Tongue (tissue), 2 donors: ENCODE data around the gene ERG. TPM values are rescaled to one million over a fixed set of nuclear protein-coding genes. Genes with fewer than 3 reads are reported as not detected.
A peak's percentile ranks its signal among the peaks of the same experiment; 100 is the strongest.

Experiments
- DNase-seq: peaks from one replicate; pipeline ENCODE4 v3.0.0-alpha.2; 2015
- total RNA-seq: library from RNA; depleted of rRNA; stranded (reverse); fragments of >200 nt; gene quantifications from one replicate; pipeline ENCODE4 v1.2.3, GENCODE V29; 2014

Gene ERG
- total RNA-seq, 1 donor from 2014 or later, result 8.6 TPM

- DNase-seq, result no peak
Observed at GRCh38 chr21:38388647-38389353, 109.5 kb downstream of the ERG start.

- no peak for DNase-seq
Observed at GRCh38 chr21:38388203-38388602, 110.1 kb downstream of the ERG start.

DNA sequence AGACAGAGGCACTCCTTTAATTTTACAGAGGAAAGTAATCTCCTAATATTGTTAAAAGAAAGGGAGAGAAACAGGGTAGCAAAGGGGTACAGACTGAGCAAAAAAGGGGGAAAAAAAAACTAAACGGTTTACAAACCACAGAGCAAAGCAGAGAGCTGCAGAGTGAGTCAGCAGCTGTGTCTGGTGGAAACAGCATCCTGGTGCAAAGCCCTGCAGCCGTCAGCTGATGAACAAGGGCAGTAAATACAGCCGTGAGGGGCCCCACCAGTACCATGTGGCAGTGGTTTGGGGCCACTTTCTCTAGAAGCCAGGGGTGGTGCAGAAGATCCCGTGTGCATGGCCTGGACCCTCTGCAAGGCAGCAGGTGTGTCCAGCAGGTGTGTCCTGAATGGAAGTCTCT lies 111.3 kb downstream of the ERG start:
- no peak for DNase-seq

DNA sequence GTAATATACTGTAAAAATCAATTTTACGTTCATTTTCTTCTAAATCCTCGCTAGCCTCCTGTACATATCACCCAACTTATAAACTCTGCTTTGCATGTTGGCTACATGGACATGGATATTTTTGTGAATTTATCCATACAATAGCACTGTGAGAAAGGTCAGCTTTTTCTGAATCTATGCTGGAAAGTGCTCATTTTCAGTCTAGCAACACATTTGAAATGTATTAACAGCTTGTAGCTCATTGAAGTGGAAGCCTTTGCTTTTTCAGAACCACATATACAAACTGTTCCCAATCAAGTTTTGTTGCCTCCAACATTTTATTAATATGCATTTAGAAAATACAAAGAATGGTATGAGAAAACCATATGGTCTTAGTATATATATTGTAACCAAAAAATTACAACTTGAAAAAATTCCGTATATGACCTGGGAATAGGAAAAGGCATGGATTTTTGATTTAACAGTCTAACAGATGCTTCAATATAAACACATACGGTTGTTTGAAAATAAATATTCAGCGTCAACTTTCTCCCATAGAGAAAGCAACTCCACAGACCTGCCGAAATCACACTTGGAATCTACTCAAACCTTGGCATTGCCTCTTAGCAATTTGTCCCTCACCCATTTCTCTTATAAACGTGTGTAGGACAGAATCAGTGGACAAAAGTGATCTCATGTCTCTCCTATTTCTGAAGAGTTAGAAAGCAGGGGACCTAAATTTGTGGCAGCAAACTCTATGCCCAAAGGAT lies 112.7 kb downstream of the ERG start:
- DNase-seq, result no peak

- DNase-seq, result no peak
Observed at GRCh38 chr21:38384675-38385426, 113.4 kb downstream of the ERG start.

DNA sequence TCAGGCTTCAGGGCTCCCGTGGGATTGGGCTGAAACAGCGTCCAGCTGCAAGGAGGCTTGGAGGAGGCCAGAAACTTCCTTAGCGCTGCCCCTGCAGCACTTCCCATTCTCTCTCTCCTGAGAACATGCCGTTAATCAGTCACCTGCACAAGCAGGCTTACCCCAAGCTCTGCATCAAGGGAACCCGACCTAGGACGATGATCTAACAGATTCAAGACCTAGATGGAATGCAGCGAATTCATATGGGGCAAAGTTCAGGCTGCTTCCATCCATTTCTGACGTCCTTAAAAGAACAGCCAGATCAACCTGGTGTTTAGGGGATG lies 114.1 kb downstream of the ERG start:
- no peak for DNase-seq

DNA sequence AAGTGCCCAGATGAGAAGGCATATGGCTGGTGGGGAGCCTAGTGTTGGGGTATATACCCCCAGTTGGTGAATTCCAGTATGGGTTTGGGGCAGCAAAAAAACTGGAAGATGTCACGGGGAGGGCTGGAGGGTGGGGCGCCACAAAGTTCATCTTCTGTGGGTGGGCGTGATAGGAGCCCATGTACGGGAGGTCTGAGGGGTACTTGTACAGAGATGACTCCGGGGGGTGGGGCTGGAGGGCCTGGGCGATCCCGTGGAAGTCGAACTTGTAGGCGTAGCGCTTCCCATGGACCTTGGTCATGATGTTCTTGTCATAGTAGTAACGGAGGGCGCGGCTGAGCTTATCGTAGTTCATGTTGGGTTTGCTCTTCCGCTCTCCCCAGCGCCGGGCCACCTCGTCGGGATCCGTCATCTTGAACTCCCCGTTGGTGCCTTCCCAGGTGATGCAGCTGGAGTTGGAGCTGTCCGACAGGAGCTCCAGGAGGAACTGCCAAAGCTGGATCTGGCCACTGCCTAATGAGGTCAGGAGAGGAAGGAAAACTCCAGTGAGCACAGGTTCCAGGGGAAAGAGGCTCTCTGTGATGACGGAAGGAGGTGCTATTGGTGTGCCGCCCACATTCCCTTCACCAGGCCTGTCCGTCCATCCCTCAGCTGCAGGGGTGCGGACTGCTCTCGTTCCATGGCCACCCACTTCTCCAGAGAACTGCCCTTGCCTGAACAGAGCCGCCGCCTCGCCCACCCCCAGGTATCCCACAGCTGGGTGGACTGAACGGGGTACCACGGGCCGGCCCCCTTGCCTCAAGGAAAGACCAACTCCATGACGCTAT lies 114.7 kb downstream of the ERG start:
- no peak for DNase-seq

GRCh38 chr21:38380481-38381137 lies 117.7 kb downstream of the ERG start:
- DNase-seq, result peak; percentile 32

GRCh38 chr21:38379147-38379546 lies 119.1 kb downstream of the ERG start:
- no peak for DNase-seq

GRCh38 chr21:38377165-38378088 lies 120.8 kb downstream of the ERG start:
- no peak for DNase-seq

- DNase-seq, result no peak
Observed at GRCh38 chr21:38376693-38377092, 121.6 kb downstream of the ERG start.

DNA sequence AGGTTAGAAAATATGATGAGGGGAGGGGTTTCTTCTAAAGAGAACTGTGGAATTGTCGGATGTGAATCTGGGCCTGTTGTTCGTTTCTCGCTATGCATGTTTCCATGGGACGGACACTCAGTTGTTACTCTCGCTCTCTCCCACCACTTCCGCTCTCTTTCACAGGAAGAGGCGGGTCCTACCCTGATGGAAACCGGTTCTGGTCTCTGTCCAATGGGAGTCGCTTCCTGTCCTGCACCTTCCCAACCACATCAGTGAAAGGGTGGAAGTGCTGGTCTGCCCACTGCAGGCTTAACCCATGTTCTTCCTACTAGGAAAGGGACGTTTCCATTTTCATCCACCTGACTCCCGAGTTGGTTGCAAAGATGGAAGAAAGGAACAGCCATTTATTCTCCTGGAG lies 122.0 kb downstream of the ERG start:
- DNase-seq, result no peak

DNA sequence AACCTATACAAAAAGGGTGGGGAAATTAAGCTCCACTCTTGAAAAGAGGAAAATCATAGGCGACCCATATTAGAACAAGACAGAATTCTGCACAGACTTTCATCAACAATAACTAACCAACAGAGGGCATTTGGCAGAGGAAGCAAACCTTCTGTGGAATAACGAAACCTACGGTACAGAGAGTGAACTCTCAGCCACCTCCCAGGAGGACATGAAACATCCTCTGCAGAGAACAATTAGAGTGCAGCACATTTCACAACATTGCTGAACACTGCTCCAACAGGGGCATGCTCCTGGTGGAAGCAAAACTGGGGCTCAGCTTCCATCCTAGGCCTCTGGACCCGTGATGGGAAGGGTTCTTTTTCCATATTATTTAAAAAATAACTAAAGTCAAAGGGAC lies 130.6 kb downstream of the ERG start:
- DNase-seq, result no peak

DNA sequence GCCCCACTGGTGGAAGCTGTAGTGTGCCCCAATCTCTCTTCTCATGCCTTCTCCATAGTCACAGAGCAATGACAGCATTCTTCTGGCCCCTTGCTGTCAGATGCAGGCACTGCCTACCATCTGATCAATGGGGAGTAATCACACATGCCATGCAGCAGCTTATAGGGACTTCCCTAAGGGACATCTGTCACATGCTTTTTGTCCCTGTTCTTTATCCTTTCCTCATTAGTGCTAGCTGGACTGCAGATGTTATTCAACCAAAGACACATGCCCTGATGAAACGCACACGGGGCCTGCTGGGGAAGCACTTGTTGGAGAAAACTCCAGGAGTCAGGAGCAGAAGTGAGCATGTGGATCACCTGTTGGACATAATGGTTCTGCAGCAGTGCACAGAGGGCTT lies 132.8 kb downstream of the ERG start:
- no peak for DNase-seq

GRCh38 chr21:38363693-38364092 lies 134.6 kb downstream of the ERG start:
- no peak for DNase-seq

DNA sequence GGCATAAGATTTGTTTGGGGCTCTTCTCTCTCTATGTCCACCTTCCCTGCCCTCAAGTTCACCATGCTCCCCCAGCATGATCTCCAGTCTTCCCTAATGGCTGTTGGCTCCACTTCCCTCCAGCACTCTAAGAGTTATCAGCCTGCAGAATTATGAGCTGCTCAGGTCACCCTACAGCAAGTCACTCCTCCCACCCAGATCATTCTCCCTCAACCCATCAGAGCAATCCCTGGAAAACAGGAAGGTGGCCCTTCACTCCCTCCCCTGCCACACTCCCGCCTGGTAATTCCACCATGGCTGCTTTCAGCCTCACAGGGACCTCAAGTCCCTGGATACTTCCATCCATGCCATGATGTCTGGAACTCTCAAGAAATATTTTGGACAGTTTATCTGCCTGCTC lies 137.0 kb downstream of the ERG start:
- no peak for DNase-seq

GRCh38 chr21:38359835-38360234 lies 138.4 kb downstream of the ERG start:
- no peak for DNase-seq

DNA sequence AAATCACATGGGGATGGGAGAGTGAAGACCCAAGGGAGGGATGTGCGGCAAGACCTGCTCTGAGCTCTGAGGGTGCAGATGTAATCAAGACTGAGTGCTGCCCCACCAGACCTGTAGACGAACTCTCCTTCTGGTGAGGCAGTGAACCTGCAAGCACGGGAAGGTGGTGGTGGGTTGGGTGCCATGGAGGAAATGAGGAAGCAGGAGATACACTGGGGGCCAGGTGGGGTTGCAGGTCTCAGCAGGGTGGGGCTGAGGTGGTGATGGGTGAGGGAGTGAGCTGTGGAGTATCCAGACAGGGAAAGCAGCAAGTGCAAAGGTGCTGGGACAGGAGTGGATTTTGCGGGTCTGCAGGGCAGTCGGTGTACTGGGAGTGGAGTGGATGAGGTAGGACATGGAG lies 139.2 kb downstream of the ERG start:
- no peak for DNase-seq

- no peak for DNase-seq
Observed at GRCh38 chr21:38358666-38359065, 139.6 kb downstream of the ERG start.

- no peak for DNase-seq
Observed at GRCh38 chr21:38358098-38358497, 140.2 kb downstream of the ERG start.
